Heart left ventricle (tissue), 13 donors: Measurements from ENCODE around the gene GAN.

Experiments
- CTCF ChIP-seq, 12 donors: fragments of 200-600 bp; sonication (generic) in 4 of 12; IDR thresholded peaks; one replicate each; pipeline versions ENCODE4 v1.5.0 to v1.8.0; 2018 to 2022; ENCODE audit warnings: antibody characterized with exemption in 12 of 12, mild to moderate bottlenecking in 5 of 12
- POLR2A ChIP-seq, 2 donors: fragments of 450-650 bp; IDR thresholded peaks; one replicate each; pipeline ENCODE4 v1.6.1; 2017; ENCODE audit warnings: antibody characterized with exemption in 2 of 2, mild to moderate bottlenecking in 2 of 2, moderate library complexity in 2 of 2
- donor health status: ischemic (EF 13 %, LVEDD 7.1; RV severe dilation, severe dysfunction).
- donor health status: DM: no; HTN: yes; CAD: no.
- donor health status: DM: no; HTN: no; CAD: no.
- donor health status: ischemic (EF 25% LVEDD 6.9; RV normal size, moderate dysfunction).
- donor health status: ischemic (EF 25% LVEDD 5.7; RV mildly dilated, moderate dysfunction).
- donor health status: ischemic (EF 35%, LVEDD 5.7; RV mildly dilated, moderate dysfunction).
- donor health status: nonischemic (EF 11% LVEDD 7.7; RV severe dilation, severe dysfunction).
- donor health status: DM: yes; HTN: yes; CAD: no.
- donor health status: PGD.
- donor health status: ischemic (EF 29% LVEDD 5.4; RV normal size, mild dysfunction).
- donor health status: nonischemic (EF 23%, LVEDD 6.1; RV moderate dilation, normal function).

GRCh38 chr16:81275064-81275532 is 39.7 kb upstream of the GAN start:
- no peak for TF ChIP-seq CTCF (IDR thresholded peaks at IDR 0.05)
- no peak for TF ChIP-seq POLR2A (IDR thresholded peaks at IDR 0.05)
